CD4-positive, alpha-beta T cell treated with Interferon gamma for 1 hour (primary cell): Measurements from ENCODE around the gene SERPINA10.

Source experiments
- DNase-seq: peaks from one replicate; pipeline ENCODE4 v3.0.0-alpha.2; 2020

The SERPINA10 gene, protein sequence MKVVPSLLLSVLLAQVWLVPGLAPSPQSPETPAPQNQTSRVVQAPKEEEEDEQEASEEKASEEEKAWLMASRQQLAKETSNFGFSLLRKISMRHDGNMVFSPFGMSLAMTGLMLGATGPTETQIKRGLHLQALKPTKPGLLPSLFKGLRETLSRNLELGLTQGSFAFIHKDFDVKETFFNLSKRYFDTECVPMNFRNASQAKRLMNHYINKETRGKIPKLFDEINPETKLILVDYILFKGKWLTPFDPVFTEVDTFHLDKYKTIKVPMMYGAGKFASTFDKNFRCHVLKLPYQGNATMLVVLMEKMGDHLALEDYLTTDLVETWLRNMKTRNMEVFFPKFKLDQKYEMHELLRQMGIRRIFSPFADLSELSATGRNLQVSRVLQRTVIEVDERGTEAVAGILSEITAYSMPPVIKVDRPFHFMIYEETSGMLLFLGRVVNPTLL

DNA sequence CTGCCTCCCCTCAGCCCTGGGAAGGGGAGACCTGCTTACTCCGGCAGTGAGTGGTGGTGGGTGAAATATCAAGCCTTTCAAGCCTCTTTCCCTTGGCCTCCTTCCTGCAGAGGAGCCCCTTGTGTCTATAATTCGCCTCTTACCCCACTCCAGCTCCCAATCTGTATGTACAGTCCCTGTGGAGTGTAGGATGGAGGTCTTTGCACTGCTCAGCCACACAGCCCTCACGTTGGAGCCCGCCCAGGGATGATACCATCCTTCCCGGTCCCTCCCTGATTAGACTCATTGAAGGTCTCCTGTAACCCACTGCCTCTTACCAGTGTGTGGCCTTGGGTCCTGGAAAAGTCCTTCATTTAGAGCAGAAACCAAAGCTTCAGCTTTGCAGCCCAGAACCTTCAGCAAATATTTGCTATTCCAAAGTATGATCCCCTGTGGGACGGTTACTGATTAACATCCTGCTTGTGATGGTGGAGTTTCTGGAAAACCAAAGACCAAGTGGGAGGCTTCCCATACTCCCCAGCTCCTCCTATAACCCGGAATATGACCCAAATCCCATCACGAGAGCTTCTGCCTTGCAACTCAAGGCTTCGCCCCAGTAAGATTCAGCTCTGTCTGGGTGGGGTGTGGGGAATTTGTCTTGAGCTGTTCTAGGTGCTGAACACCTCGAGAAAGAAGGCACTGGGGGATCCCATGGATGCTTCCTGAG is at the start of gene SERPINA10:
TSS of gene SERPINA10 (minus strand) at position 397 of the 706 bp plus-strand sequence. CDS start 2,675 bp downstream, outside the sequence.
- DNase-seq: no peak

DNA sequence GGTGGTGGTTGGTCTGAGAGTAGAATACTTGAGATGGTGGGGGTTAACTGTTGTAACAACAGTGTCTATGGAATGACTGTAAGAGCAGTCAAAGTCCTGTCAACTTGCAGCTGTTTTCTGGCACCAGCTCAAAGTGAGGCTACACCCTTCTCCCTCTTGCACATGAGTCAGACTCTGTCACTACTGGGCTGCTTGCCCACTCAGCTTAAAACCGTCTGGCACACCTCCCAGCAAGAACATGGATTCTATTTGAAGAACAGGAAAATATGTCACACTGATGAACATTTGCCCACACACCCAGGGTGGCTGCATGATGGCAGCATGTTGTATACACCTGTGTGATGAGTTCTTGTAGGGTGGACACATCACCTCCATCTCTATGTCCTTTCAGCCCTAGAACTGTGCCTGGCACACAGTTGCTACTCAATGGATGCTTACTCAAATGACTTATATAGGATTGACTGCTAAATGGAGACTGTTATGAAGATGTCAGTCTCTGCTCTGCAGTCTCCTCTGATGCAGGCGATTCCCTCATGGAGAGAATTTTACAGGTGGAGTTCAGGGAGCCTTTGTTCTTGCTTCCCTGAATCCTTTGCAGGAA is 49.4 kb upstream of the SERPINA10 start:
- DNase-seq: no peak

DNA sequence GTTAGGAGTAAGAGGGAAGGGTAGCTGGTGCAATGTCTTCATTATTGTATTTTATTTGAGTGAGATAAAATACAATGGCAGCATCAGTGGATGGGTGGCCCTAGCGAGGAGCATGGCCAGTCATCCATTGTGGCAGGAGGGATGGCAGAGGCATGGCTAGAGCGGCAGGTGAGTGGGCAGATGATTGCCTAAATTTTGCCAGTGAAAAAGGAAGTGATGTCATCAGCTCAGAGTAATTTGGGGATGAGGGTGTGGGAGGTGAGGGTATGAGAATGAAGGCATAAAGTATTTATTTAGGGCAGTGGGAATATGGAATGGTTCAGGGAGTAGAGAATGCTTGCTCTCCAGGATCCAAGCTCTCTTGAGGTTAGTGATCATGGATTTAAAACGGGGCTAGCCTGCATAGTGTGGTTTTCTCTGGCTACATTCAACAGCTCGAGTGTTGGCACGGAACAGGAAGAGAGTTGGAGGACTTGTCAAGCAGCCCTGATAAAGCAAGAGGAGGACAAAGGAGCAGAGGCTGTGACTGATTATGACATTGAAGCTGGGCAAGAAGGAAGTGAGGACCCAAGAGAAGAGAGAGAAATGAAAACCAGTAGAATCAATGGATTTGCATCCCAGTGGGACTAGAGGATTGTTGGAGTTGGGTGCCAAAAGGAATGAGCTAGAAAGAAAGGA is 48.7 kb upstream of the SERPINA10 start:
- DNase-seq: no peak

DNA sequence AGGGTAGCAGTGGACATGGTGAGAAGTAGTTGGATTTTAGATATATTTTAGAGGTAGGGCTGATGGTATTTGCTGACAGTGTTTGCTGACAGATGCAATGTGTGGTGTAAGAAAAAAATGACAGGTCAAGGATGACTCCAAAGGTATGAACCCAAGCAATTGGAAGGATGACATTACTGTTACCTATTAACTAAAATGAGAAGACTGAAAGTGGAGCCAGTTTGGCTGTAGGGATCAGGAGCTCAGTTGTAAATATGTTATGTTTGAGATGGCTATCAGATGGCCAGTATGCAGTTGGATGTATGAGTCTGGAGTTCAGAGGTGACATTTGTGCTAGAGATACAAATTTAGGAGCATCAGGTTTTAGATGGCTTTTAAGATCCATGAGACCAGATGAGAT is 47.5 kb upstream of the SERPINA10 start:
- DNase-seq: no peak

DNA sequence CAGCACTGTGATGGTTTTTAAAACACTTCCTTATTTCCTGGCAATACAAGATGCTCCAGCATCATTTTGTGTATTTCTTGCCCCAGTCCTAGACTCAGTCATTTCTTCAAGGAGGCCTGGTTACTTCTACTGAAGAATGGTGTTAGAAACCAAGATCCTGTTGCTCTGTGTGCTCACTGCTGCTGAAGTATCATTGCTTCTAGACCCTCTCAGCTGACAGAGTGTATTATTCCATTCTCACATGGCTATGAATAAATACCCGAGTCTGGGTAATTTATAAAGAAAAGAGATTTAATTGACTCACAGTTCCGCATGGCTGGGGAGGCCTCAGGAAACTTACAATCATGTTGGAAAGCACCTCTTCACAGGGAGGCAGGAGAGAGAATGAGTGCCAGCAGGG is 45.0 kb upstream of the SERPINA10 start:
- no peak for DNase-seq

DNA sequence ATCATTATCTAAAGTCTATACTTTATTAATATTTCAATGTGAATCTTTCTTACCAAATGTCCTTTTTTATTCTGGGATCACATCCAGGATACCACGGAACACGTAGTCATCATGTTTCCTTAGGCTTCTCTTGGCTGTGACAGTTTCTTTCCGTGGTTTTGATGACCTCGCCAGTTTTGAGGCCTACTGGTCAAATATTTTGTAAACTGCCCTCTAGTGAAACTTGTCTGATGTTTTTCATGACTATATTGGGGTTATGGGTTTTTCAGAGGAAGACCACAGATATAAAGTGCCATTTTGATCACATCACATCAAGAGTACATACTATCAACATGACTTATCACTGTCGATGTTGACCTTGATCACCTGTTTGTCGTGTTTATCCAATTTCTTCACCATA is 44.2 kb upstream of the SERPINA10 start:
- DNase-seq: no peak

DNA sequence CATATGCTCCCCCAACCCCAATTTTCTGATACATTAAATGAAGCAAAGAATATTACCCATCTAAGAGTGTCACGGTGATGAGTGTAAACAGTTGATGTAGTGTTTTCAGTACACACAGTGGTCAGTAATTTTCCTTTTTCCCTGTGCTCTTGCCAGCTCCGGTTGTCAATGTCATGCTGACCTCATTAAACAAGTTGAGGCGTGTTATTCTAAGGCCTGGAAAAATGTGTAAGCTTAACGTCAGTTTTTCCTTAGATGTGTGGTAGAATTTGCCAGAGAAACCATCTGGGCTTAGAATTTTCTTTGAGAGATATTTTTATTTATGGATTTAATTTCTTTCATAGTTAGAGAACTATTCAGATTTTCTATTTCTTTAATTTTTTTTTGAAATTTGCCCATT is 41.8 kb upstream of the SERPINA10 start:
- DNase-seq: no peak

DNA sequence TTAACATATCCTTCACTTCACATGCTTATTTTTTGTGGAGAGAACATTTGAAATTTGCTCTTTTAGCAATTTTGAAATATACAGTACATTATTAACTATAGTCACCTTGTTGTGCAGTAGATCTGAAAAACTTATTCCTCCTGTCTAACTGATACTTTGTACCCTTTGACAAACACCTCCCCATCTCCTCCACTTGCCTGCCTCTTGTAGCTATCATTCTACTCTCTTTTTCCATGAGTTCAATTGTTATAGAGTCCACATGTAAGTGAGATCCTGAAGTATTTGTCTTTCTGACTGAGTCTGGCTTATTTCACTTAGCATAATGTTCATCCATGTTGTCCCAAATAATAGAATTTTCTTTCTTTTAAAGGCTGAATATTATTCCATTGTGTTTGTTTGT is 39.5 kb upstream of the SERPINA10 start:
- no peak for DNase-seq

DNA sequence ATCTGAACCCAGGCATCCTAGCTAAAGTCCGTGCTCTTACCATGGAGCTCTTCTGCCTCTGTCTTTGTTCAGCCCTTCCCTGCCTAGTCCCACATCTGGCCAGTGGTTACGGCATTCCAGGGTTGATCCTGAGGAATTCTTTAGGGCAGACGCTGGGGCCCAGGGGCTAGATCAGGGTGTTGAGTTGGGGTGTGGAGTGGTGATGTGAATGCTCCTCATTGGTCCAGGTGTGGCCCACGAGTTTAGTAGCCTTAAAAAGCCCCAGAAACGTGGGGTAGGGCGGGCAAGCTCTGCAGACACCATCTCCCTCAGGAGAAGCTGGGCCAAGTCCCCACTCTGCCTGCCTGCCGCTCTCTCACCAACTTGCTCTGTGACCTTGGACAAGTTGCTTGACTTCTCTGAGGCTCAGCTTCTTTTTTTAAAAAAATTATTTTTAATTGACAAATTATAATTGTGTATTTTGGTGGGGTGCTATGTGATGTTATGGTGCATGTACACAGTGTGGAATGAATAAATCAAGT is 39.1 kb upstream of the SERPINA10 start:
- DNase-seq: no peak

DNA sequence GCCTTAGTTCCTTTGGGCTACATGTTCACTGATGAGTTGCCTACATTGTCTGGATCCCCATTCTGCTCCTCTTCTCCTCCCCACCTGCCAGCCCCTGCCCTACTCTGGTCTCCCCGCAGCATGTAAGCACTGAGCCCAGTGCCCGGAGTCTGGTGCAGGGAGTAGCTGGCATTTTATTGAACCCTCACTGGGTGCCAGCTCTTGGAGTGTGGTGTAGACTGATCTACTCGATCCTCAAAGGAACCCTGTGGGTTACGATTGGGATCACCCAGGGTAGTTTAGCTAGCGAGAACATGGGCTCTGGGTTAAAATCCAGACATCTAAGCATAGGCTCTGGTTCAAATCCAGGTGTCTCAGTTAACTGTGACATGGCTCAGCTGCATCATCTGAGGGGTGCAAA is 38.4 kb upstream of the SERPINA10 start:
- no peak for DNase-seq

DNA sequence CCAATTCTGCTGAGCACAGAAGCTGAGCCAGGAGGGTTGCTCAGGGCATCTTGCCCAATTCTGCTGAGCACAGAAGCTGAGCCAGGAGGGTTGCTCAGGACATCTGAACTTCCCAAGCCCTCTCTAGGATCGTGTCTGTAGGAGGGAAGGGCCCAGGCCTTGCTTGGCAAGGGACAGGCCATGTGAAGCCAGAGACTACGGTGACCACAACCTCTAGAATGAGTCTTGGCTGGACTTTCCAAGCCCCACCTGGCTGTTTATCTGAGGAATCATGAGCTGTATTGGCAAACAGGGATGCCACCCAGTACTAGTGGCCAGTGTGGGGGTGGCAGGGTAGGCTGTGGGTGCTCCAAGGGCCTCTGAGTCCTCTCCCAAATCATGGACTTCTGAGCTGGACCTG is 37.8 kb upstream of the SERPINA10 start:
- DNase-seq: no peak

DNA sequence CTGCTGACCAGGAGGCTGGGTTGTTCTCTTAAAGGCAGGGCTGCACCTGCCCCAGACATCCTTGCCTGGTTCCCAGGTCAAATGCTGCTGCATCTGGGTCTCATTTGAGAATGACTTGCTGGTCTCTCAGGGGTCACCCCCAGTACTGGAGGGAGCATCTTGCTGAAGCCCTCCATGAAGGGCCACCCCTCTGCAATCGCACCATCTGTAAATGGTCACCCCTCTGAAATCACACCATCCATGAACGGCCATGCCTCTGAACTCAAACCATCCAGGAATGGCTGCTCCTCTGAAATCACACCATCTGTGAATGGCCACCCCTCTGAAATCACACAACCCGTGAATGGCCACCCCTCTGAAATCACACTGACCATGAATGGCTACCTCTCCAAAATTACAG is 37.4 kb upstream of the SERPINA10 start:
- no peak for DNase-seq

DNA sequence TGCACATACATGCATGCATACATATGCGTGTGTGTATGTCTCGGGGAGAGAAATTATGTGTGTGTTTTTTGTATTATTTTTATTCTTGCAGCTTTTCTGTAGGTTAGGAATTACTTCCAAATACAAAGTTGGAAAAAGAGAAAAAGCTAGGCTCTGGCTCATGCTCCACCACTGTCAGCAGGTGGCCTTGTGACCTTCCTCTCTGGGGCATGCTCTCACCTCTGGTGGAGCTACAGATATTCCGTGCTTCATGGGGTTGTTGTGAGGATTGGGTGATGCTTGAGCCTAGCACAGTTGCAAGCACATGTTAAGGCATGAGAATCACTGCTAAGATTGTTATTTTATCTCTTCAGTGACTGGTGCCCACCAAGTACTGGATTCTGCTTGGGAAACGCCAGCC is 36.8 kb upstream of the SERPINA10 start:
- no peak for DNase-seq

DNA sequence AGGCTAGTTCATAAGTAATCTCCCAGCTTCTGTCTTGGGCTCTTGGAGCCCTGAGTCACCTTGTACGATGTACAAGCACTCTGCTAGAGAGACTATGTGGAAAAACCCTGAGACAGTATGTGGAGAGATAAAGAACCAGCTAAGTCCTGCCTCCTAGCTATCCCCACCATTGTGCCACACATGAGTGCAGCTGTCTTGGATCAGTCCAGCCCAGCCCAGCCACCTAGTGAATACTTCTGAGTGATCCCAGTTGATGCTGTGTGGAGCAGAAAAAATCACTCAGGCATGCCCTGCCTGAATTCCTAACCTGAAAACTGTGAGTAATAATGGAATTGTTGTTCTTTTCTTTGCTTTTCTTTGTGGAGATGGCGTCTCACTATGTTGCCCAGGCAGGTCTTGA is 35.1 kb upstream of the SERPINA10 start:
- DNase-seq: no peak

DNA sequence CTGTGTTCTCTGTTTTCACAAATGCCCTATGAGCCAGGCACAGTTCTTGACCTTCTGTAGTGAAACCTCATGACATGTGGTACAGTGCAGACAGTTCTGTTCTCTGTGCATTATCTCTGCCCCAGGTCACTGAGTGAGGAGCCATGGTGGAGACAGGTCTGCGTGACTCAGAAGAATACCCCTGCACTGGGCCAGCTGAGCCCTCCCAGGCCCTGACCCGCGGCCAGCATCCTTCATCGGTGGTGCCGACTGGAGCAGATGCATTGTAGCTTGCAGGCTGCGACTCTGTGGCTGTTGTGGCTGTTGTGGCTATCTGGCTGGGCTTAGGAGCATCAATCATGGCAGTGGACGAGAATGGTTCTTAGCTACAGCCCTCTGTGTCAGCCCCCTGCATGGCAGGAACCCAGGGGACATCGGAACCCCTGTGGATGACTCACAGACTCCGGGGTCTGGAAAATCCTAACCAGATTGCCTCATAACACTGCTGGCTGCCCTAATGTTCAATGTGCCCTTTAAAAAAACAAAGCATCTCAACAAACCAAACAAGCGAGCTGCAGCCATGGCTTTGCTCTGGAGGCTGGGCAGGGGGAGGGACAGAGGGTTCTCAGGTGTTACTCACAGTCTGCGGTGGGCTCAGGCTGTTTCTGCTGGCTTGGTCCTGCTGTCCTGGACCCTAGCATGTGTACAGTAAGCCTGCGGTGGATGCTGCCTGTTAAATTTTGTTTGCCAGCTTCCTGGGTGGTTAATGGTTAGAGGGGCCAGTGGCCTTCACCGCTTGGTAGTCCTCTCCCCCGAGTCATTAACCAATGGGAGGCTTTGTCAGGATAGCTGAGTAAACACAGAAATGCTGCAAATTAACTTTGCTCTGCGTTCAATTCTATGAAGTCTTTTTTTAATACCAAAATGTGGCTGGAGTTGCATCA is 29.8 kb upstream of the SERPINA10 start, which contains the start of gene SERPINA6:
TSS of gene SERPINA6 (minus strand) at position 689 of the 923 bp plus-strand sequence. CDS start 8,688 bp downstream, outside the sequence.
- DNase-seq: no peak

DNA sequence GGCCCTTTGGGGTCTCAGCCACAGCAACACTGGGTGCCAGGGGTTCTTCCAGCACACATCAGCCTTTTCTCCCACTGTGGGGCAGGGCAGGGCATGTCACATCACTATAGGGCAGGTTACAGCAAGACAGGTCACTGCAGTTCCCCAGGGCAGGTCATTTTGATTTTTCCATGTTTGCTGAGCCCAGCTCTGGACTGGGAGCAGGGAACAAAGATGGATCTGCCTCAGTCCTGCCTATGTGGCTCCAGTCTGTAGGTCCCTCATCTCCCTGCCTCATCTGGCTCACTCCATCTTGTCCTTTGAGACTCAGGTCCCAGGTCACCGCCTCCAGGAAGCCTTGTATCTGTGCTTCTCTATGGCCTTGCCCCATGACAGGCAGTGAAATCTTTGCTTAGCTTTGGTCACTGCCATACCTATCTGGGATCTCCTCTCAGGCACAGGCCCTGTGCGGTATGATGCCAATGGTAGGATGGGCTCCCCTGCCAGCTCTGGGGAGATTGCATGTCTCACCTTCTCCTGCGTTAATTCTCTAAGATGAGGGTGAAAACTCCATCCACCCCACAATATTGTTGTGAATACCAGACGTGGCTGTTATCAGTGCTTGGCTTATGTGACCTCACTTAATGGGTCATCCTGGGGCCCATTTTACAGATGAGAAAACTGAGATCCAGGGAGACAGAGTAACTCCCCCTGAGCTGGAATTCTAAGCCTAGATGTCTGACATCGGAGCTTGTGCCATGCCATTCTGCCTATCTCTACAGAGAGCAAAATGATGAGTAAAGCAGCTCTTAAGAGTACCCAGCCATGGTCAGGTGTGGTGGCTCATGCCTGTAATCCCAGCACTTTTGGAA is 28.6 kb upstream of the SERPINA10 start:
- DNase-seq: no peak

DNA sequence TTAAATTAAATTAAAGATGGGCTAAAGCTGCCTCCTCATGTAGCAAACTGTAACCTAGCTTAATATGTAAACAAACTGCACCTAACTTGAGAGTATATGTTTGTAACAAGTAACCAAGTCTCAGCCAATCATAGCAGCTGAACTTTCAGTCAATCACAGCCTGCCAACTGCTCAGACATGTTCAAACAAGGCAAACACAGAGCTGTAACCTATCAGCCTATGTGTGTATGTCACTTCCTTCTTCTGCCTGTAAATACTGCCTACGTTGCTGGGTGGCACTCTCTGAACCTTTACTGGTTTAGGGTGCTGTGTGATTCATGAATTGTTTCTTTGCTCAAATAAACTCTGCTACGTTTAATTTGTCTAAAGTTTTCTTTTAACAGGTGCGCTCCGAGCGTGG is 27.2 kb upstream of the SERPINA10 start:
- no peak for DNase-seq

DNA sequence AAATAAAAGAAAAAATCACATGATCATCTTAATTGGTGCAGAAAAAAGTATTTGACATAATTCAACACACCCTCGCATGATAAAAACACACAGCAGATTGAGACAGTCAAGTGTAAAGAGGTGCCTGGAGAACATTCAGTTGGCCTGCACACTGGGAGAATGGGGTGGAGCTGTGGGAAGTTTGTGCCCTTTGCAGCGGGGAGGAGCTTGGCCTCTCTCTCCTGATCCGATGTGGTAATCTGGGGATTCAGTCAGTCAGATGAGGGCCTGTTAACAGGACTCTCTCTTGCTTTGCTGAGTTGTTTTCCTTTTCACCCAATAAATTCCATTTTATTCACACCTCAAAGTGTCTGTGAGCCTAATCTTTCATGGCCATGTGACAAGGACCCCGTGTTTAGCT is 24.2 kb upstream of the SERPINA10 start:
- DNase-seq: no peak

DNA sequence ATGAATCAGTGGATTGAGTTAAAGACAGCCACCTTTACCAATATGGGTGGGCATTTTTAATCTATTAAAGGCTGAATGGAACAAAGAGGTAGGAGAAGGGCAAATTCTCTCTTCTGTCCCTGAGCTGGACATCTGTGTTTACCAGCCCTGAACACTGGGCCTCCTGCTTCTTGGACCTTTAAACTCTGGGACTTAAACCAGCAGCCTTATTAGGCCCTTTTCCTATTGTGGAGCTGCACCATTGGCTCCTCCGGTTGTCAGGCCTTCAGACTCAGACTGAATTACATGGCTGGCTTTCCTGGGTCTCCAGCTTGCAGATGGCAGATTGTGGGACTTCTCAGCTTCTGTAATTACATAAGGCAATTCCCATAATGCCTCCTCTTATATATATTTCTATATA is 23.6 kb upstream of the SERPINA10 start:
- no peak for DNase-seq

DNA sequence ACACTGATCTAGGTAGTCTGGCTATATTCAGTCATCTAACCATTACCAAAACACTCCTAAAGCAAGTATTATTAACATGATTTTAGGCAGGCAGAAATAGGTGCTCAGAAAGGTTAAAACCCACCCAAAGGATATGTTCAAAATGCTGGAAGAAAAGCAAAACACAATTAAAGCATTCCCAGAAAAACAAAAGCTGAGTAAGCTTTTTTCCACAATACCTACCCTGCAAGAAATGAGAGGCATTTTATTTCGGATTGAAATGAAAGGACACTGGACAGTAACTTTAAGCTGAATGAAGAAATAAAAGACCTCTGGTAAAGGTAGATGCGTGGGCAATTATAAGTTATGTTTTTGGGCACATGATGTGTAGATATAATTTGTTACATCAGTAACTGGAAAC is 21.8 kb upstream of the SERPINA10 start:
- DNase-seq: no peak
